GM21447 (cell line): Measurements from ENCODE around the gene DYNLT4.
"Not testable (repeated sequence)": the region's sequence is repeated elsewhere in the genome, so short reads cannot be mapped to it uniquely, and the experiment has no call there.

Experiments
- ATAC-seq: cut with Tn5 transposase; IDR thresholded peaks from one replicate; pipeline ENCODE4 v1.9.1; 2021; ENCODE audit not compliant: unreplicated experiment

The DYNLT4 gene, protein sequence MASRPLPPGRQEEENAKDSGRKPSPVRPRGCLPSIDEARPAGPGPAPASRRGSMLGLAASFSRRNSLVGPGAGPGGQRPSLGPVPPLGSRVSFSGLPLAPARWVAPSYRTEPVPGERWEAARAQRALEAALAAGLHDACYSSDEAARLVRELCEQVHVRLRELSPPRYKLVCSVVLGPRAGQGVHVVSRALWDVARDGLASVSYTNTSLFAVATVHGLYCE

DNA sequence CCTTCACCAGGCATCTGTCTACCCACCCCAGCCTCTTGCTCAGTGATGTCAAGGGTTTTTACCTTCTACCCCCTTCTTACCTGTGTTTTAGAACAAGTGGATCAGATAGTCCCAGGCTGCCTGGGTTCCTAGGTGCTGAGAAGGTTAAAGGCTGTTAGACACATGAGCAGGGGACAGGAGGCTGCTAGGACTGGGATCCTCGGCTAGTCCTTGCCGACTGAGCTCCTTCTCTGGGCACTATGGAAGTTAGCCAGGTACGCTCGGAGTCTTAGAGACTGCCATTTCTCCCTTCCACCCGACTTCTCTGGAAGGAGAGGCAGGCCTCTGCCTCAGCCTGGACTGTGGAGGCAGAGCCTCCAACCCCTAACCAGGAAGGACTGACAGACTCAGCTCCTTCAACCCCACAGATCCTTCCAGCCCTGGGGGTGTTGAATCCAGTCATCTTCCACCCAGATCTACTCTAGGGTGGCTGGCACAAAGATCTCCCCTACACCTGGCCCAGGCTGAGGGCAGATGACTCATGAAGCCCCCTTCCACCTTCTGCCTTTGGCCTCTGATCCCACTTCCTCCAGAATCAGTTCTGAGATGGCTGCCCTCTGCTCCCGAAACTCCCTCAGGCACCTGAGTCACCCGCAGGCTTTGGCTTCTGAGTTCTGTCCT lies at the start of gene DYNLT4:
Gene DYNLT4 (minus strand): TSS at position 648 of the 660 bp plus-strand sequence. CDS start 683 bp downstream, outside the sequence.
- no peak for ATAC-seq

DNA sequence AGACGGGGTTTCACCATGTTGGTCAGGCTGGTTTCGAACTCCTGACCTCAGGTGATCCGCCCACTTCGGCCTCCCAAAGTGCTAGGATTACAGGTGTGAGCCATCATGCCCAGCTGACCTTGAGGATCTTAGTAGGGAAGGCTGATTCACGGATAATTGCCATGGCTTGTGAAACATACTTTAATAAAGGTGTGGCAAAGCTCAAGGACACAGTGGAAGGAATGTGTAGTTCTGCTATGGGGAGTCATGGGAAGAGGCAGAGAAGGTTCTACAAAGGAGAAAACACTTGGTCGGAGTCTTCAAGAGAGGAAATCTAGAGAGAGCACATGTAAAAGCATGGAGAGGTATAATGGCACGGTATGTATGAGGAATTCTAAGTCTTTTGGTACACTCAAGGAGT lies 48.6 kb upstream of the DYNLT4 start:
- no peak for ATAC-seq

DNA sequence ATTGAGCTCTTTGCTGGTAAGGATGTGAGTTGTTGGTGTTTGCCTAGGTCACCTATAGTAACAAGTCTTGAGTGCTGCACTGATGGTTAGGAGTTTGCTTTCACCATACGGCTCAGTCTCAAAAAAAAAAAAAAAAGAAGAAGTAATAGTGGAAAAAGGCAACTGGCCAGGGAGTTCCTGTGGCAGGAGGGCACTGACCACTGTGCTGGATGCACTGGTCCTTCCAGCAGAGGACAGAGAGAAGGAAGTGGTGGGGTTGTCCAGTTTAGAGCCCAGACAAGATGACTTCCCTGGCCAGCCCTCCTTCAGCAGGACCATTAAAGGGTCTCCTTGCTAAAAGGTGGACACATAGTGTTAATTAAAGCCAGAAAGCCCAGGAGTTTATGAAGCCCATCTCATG lies 47.8 kb upstream of the DYNLT4 start:
- ATAC-seq = no peak

DNA sequence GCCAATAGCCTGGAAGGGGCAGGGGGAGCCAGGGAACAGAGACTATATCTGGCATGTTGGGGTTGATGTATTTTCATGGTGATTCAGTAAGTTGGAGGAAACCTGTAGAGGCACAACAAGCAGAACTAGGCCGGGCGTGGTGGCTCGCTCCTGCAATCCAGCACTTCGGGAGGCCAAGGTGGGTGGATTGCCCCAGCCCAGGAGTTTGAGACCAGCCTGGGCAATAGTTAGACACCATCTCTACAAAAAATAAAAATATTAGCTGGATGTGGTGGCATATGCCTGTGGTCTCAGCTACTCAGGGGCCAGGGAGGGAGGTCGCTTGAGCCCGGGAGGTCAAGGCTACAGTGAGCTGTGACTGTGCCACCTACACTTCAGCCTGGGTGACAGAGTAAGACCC lies 46.0 kb upstream of the DYNLT4 start:
- no peak for ATAC-seq

DNA sequence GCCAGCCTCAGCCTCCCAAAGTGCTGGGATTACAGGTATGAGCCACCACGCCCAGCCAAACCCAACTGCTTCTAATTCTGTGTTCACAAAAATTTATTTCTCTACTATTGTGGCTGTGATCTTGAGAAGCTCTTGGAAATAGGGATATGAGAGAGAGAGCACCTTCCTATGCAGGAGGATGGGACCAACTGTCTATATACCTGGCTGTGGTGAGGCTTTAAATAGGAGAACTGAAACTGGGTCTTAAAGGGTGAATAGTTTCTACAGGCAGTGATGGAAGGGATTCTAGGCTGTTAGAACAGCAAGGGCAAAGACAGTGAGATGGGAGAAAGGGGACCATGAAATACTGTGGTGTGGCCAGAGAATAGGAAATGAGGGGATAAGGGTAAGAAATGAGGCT lies 44.2 kb upstream of the DYNLT4 start:
- ATAC-seq = no peak

DNA sequence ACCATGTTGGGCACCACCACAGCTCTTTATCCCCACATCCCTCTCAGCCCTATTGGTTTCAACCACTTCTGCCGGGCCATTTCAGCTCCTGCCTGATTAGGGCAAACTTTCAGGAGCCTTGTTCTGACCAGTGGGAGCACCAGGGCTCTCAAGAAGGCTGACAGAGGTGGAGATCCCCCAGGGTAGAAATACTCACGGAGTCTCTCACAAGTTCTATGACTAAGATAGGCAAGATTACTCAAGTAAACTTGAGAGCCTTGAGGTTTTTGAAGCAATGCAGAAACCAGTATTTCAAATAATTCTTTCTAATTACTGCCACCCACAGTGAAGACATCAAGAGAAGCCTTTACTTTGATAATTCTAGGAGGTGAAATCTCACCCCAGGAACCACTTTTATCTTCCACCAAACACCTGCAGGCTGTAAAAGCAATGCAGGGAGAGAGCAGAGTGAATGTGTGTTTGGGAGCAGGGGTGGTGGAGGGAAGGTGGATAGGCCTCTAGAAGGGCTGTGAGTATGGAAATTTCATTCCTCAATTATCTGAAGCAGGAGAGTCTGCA lies 42.5 kb upstream of the DYNLT4 start:
- no peak for ATAC-seq

DNA sequence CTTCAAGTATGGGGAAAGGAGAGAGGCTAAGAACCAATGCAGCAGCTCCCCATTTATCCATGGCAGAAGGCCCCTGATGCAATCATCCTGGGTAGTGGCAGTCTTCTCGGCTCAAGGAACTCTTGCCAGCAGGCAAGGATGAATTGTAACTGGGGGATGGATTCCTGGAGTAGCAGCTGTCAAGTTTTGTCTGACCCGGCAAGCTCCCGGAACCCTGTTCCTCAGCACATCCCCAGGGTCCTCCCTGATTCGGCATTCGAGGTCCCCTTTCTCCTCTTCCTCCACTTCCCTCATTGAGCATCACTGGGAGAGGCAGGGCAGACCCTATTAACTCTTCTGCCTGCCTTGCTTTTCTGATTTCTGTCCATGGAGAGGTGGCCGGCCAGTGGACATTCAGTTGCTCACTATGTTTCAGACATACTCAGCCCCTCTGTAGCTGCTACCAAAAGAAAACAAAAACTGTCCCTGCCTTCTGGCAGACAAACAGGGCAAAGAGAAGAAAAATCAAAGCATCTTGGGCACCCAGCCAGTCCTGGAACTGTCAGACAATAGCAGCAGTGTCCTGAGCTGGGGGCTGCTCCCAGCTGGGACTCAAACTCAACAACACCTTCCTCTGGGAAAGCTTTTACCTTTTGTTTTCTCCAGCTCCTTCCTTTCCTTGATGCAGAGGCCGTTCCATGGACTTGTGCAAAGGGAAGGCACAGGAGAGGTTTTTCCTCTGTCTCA lies 41.5 kb upstream of the DYNLT4 start:
- ATAC-seq = no peak

DNA sequence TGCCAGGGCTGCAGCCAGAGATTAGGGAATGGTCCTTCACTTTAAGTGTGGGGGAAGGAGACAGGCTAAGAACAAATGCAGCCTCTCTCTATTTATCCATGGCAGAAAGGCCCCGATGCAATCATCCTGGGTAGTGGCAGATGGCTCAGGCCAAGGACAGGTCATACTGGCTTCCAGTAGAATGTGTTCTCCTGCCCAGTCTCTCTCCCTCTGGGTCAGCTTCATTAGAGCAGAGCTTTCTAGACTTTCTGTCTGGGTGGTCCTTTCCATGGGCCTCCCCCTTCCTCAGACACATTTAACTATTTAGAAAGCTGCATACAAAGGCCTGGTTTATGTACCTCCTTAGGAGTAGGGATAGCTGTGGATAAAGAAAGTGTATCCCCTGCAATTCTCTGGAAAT lies 40.7 kb upstream of the DYNLT4 start:
- no peak for ATAC-seq

DNA sequence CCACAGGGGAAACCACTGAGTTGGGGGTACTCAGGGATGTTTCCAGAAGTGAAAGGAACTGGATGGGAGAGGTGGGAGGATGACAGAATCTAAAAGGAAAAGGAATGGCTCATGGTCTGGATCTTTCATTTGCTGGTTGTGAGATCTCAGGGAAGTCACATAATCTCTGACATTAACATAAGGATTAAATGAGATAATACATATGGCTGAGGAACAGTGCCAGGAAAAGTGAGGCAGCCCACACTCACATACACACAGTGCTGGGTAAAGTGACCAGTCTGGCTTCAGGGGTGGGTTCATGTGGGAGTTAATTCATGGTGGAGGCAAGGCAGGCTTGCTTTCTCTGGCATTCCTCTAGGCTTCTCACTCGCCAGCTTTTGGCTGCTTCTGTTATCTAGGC lies 39.8 kb upstream of the DYNLT4 start:
- no peak for ATAC-seq

DNA sequence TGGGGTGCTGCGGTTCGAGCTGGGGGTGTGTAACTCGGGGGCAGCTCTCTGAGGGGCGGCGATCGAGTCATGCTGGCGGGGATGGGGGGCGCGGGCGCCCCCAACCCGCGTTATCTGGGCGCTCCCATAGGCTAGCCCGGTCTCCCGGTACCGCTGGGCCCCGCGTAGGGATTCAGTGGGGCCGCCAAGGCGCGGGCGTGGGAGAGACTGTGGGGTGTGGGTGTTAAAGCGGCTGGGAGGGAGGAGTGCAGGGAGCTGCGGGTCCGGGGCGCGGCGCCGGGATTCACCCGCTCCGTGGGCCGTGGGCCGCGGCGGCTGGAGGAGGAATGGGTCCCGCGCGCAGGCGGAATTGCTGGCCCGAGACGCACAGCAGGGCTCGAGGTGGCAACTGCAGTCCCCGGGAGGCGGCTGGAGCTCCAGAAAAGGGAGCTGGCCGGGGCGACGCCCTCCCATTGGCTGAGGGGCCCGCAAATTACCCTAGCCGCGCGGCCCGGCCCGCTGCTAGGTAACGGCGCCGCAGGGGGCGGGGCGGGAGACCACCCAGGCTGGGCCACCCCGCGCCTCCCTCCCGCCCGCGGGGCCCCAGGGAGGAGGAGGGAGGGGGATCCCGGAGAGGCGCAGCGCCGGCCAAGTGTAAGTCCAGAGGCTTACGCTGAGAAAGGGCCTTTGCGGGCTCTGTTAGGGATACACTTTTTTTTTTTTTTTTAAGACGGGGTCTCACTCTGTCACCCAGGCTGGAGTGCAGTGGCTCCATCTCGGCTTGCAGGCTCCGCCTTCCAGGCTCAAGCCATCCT lies 35.9 kb upstream of the DYNLT4 start, which contains the start of gene PTCH2:
Gene PTCH2 (minus strand): TSS at position 392 of the 794 bp plus-strand sequence. CDS start 321 bp downstream, at position 71.
- ATAC-seq = no peak

DNA sequence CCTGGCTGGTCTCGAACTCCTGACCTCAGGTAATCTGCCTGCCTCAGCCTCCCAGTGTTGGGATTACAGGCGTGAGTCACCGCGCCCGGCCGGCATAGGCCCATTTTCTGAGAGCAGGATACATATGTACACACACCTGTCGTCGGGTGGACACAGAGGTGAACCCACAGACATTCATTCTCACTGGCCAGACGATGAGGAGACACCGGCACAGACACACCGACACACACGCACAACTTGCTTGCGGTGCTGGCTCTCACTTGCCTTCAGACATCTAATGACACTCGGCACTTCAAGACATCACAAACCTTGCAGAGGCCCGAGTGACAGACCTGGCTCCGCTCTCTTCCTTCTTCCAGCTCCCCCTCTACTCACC lies 35.3 kb upstream of the DYNLT4 start:
- no peak for ATAC-seq

DNA sequence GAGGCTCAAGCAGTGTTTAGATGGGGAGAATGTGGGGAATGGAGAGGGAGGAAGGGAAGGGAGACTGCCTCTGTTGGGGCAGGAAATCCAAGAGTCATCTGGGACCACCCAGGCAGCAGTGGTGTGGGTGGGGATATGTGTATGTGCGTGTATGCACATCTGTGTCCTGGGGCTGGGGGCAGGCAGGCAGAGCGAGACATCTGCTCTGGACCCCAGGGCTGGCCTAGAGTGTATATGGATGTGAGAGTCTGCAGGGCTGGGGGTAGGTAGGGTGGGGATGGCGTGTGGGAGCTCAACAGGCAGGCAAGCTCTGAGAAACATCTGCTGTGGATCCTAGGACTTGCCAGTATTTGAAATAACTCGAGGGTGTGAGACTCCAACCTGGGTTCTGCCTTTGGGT lies 32.4 kb upstream of the DYNLT4 start:
- ATAC-seq = no peak

DNA sequence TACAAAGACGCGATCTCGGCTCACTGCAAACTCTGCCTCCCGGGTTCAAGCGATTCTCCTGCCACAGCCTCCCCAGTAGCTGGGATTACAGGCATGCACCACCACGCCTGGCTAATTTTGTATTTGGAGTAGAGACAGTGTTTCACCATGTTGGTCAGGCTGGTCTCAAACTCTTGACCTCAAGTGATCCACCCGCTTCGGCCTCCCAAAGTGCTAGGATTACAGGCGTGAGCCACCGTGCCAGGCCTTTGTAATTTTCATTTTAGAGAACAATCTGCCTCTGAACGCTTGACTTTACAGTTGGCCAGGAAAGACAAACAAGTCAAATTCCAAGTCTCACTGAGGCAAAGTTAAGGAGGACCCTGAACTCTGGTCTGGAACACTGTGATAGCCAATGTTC lies 31.1 kb upstream of the DYNLT4 start:
- ATAC-seq = not testable (repeated sequence)

DNA sequence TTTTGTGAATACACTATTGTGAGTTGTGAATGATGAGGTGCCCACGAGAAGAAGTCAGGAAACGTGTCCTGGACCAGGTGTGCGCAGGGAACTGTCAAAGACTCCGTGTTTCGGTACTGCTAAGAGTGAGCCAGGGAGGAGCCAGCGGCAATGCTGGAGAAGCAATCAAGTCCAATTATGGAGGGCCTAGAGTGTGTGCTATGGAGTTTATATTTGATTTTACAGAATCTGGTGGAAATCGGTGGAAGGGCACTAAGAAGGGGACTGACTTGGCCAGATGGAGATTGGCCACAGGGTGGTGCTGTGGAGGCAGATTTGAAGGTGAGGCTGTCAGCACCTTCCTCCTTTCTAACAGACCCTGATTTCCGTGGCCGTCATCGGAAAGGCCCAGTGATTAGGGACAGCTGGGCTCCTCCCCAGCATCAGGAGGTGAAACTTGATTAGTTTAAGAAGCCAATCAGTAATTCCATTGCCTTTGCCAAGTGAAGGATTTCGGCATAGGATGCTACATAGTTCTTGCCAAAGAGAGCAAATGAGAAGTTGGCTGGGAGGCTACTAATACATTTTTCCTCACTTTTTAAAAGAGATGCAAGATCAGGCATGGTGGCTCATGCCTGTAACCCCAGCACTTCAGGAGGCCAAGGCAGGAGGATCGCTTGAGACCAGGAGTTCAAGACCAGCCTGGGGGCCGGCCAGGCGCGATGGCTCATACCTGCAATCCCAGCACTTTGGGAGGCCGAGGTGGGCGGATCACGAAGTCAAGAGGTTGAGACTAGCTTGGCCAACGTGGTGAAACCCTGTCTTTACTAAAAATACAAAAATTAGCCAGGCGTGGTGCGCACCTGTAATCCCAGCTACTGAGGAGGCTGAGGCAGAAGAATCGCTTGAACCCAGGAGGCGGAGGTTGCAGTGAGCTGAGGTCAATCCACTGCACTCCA lies 28.9 kb upstream of the DYNLT4 start:
- ATAC-seq = no peak

DNA sequence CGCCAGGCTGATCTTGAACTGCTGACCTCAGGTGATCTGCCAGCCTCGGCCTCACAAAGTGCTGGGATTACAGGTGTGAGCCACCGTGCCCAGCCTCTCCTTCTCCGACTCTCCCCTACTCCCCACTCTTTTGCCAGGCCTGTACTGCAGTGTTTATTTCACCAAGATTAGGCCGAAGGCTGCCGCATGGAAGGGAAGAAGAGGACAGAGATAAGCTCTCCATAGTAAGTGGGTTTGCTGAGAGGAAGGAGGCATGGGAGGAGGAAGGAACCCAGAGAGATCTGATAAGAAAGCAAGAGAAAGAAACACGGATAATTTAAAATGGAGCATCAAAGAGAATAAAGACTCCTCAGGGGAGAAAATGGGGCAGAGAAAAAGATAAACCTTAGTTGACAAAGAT lies 27.2 kb upstream of the DYNLT4 start:
- ATAC-seq = no peak

DNA sequence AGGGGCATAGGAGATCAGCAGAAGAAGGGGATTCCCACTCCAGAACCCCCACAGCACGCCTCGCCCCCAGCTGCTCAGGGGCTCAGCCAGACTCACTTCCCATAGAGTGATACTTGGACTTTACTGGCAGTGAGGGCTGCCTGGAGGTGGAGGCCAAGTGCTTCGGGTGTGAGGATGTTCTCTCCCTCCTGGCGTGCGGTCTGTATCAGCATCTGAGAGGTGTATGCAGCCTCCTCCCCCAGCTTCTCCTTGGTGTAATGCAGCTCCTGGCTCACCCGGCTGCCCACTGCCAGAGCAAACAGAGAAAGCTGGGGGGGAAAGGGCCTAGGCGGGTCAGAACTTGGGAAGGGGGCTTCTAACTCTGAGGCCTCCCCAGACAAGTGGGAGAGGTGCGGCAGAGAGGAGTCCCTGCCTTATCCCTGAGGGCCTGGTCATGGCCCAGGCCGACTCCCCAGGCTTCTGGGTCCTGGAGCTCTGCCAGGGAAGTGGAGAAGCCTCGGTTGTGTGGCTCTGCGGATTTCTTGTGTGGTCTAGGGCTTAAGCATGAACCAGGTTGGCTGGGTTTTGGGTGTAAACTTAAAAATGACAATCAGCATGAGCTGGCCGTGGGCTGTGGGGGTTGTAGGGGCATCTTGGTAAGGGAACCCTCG lies 25.0 kb upstream of the DYNLT4 start:
- ATAC-seq = no peak

DNA sequence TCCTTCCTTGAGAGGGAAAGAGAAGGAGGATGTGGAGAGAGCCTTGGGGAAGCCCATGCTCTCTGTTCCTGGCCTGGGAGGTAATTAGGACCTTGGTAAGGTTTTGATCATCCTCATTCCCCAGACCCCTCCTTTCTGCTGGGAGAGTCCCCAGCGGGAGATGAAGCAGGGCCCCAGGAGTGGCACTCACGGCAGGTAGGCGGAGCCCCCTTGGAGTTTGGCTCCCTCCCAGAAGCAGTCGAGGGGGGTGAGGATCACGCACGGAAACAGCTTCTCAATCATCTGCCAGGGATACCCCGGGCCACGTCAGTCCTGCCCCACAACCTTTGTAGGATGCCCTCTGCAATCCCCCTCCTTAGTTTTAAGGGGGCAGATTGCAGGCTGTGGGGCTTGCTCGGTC lies 24.4 kb upstream of the DYNLT4 start:
- no peak for ATAC-seq

DNA sequence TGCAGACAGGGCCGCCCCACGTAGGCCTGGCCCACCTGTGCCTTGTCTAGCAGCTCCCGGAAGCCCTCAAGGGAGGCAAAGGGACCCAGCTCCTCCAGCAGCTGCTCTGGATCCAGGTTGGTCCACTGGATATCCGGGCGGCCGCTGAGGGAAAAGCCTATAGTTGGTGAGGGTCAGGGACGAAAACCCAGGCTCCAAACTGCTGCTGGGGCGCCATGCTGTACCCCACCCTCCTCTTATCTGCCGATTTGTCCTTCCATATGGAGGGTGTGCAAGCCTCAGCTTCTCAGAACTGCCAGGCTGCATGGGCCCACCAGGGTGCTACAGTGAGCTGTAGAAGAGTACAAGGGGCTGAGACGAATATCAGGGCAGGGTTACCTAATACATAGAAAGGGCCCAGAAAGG lies 23.8 kb upstream of the DYNLT4 start:
- ATAC-seq = no peak
